Rectal smooth muscle tissue (tissue), 1 donor: ENCODE measurements around the gene TSPAN18.

Source experiments
- H3K27ac ChIP-seq: one replicate; pipeline ENCODE4 v1.7.0; 2013; ENCODE audit warnings: low read depth, low read length, inconsistent platforms
- H3K27me3 ChIP-seq: one replicate; pipeline ENCODE4 v1.7.0; 2013; ENCODE audit warnings: low read length; ENCODE audit not compliant: control insufficient read depth, insufficient read depth
- H3K36me3 ChIP-seq: one replicate; pipeline ENCODE4 v1.7.0; 2013; ENCODE audit warnings: low read length; ENCODE audit not compliant: control insufficient read depth, insufficient read depth
- H3K4me1 ChIP-seq: one replicate; pipeline ENCODE4 v1.7.0; 2013; ENCODE audit warnings: low read length; ENCODE audit not compliant: control insufficient read depth, insufficient read depth
- H3K4me3 ChIP-seq: one replicate; pipeline ENCODE4 v1.7.0; 2013; ENCODE audit warnings: low read length
- H3K9ac ChIP-seq: one replicate; pipeline ENCODE4 v1.7.0; 2013; ENCODE audit warnings: low read length

The TSPAN18 gene

DNA sequence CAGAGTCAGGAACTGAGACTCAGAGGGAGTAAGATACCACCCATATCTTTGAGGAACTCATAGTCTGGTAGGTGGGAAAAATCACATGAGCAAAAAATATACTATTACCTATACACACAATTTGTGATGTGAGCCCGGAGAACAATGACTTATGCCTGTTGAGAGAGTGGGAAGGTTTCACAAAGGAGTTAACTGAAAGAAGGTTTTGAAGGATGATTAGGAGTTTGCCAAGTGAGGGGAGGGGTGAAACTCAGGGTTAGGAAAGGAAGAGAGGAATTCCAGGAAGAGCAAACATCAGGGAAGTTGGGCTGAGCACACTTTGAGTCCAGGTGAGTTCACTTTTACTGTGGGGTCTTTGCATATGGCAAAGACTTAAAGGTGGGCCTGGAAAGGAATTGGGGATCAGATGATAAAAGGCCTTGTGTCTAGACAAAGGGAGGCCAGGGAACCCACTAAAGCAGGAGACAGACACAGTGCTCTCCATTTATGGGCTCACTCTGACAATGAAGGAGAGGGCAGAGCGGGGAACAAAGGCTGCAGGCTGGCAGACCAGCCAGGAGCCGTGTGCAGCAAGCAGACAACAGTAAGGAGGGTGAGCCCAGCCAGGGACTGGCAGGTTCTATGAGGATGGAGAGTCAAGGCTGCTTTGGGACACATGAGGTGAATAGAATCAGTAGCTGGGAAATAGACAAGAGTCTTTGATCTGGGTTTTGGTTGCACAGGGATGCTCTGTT lies 33.1 kb downstream of the TSPAN18 start:
- no peak overlapping the region for H3K9ac ChIP-seq
- H3K4me1 ChIP-seq = peaks cover 65% of the 10 kb centered on the region
- no peaks in the 10 kb centered on the region for H3K36me3 ChIP-seq
- H3K27ac ChIP-seq = peak overlapping the region; percentile 87
- H3K27me3 ChIP-seq = no peaks in the 10 kb centered on the region
- H3K4me3 ChIP-seq = no peak overlapping the region

DNA sequence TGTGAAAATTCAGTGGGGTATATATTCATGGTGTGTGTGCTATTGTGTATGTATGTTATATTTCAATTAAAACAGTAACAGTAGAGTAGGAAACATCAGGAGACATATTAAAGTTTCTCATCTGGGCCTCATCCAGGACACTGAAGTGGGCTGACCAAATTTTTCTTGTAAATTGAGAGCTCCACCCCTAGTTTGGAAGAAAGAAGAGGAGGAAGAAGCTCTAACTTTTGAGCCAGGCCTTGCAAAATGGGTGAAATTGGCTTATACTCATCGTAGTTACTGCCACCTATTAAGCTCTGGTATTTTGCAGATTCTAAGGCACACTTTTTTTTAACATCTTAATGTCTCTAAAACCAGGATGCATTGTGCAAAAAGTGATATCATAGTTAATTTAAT lies 33.7 kb downstream of the TSPAN18 start:
- Histone ChIP-seq H3K4me3 (no peak overlapping the region), H3K36me3 (no peaks in the 10 kb centered on the region), H3K27ac (peak overlapping the region; percentile 87), H3K27me3 (no peaks in the 10 kb centered on the region), H3K4me1 (peaks cover 64% of the 10 kb centered on the region), H3K9ac (no peak overlapping the region)

DNA sequence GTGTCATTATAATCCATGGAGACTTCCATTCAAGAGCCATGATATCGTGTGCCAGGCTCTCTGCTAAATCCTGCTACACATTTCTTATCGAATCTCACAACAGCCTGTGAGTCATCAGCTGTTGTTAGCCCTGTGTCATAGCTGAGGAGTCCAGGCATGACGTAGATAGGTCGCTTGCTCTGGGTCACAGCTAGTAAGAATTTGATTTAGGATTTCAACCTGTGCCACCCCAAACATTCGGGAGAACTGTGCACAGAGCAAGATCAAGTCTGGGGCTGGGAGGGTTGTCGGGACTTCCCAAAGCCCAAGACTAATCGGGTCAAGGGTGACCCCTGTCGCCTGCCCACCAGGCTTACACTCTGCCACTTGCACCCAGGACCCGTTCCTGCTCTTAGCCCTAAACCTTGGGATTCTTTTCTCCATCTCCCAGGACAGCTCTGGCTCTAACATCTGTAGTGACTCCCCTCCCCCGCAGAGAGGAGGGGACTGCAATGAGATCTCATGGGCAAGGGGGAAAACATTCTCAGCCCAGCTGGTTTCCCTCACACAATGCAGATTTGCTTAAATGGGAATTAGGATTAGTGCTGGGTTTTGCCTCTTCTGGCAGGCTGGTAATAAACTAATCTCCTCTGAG lies 34.3 kb downstream of the TSPAN18 start:
- H3K9ac ChIP-seq = no peak overlapping the region

DNA sequence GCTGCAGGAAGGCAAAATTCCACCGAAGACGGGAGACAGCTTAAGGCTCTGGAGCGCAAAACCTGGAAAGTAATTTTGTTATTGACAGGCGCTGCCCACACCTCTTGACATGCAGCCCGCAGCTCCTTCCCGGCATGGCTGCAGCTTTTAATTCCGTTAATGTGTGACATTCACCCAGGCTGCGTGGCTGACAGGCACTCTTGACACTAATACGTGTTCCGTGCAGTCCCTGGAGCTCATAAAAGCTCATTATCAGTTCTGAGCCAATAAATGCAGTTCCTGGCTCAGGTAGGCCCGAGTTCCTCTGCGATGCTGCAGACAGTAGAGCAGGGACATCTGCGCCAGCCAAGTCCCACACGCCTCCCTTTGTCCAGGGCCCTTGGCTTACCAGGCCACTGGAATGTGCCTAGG lies 34.8 kb downstream of the TSPAN18 start:
- H3K9ac ChIP-seq = no peak overlapping the region
- peaks cover 68% of the 10 kb centered on the region for H3K4me1 ChIP-seq
- H3K27ac ChIP-seq = peak overlapping the region; percentile 87
- H3K36me3 ChIP-seq = no peaks in the 10 kb centered on the region
- H3K27me3 ChIP-seq = no peaks in the 10 kb centered on the region
- no peak overlapping the region for H3K4me3 ChIP-seq

More for the DNA sequence above, 34.3 kb downstream of the TSPAN18 start:
- H3K4me3 ChIP-seq = no peak overlapping the region
- peak overlapping the region; percentile 87 for H3K27ac ChIP-seq
- no peaks in the 10 kb centered on the region for H3K27me3 ChIP-seq
- no peaks in the 10 kb centered on the region for H3K36me3 ChIP-seq
- peaks cover 65% of the 10 kb centered on the region for H3K4me1 ChIP-seq

DNA sequence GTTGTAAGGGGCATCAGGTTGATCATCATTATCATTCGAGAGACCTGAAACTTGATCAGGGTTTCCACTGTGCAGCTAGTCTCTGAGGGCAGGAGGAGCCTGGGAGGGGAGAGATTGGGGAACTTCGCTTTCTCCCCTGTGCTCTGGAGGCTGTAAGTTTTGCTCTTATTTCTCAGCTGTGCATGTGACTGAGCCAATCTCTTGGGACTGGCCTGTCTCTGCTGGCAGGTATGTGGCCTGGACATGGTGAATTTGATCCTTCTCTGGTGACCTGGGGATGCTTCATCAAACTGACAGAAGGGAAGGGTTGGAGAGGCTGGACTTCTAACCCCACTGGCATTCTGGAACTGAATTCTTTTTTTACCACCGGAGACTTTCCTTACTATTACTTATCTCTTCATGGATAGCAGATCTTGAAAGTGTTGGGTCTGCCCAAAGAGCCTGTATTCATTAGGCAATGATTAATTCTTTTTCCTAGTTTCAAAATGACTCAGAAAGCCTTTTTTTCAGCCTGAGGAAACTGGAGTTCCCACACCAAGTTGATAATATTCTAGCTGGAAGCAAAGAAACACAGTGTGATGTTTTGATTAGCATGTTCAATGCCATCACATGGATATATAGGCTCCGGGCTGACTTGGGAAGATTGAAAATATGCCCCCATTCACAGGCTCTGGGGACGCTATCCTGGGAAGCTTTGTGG lies 36.5 kb downstream of the TSPAN18 start:
- Histone ChIP-seq H3K9ac (no peak overlapping the region), H3K27ac (peak overlapping the region; percentile 81), H3K4me1 (peaks cover 77% of the 10 kb centered on the region)

DNA sequence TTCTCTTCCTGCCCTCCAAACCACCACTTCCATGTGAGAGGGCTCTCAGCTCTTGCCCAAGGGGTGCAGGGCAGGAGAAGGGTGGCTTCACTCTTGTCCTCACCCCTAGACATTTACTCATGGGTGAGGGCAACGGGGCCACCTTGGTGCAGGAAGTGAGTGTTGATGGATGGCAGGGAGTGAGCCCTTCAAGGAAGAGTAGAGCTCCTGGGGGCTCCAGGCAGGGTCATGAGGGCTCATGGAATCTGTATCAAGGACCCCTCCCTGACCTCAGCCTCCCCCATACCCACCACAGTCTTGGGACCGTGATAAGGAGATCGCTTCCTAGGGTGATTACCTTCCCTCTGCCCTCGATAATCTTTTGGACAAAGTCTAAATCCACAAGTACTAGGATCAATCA lies 37.8 kb downstream of the TSPAN18 start:
- peak overlapping the region; percentile 90 for H3K27ac ChIP-seq

More for the DNA sequence above, 36.5 kb downstream of the TSPAN18 start:
- Histone ChIP-seq H3K4me3 (no peak overlapping the region), H3K36me3 (no peaks in the 10 kb centered on the region), H3K27me3 (no peaks in the 10 kb centered on the region)

DNA sequence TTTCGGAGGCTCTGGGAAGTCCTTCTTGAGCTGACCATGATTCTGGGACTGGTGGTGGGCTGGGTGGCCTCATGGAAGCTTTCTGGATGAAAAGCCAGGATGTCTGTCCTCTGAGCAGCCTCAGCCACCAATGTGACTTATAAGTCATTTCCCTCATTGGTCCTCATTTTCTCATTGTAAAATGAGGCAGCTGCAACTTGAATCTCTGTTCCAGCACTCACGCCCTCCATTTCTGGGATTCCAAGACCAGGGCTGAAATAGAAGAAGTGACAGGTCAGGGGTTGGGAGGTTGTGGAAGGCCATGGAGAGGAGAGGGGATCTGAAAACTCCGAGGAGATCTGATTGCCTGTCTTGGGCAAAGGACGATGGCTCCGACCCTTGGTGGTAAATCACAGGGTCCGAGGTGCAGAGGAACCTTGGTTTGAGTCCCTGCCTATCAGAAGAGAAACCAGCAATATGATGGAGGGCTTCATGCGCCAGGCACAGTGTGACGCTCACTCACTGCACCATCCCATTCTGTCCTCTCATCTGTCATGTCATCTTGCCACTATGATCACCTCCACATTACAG lies 38.3 kb downstream of the TSPAN18 start:
- H3K9ac ChIP-seq = no peak overlapping the region
- H3K4me1 ChIP-seq = peaks cover 66% of the 10 kb centered on the region
- H3K36me3 ChIP-seq = no peaks in the 10 kb centered on the region
- no peak overlapping the region for H3K4me3 ChIP-seq
- peak overlapping the region; percentile 90 for H3K27ac ChIP-seq
- H3K27me3 ChIP-seq = no peaks in the 10 kb centered on the region

More for the DNA sequence above, 37.8 kb downstream of the TSPAN18 start:
- H3K4me3 ChIP-seq = no peak overlapping the region
- peaks cover 68% of the 10 kb centered on the region for H3K4me1 ChIP-seq
- H3K9ac ChIP-seq = no peak overlapping the region
- H3K36me3 ChIP-seq = no peaks in the 10 kb centered on the region
- H3K27me3 ChIP-seq = no peaks in the 10 kb centered on the region

DNA sequence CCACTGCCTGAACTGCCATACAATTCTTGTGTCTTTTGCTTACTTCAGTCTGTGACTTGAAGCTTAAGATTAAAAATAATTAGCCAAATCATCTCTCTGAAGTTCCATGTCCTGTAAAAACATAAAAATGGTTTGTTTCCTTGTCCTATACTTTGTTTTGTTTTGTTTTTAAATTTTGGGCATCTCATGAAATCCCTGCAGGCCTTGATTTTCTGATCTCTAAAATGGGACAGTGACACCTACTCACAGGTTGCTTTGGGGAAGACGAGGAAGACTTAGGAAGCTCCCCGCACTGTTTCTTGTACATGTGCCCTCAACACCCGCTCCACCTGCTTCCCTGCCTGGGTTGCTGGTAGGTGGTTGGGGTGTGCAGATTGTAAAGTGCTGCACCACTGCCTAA lies 38.9 kb downstream of the TSPAN18 start:
- Histone ChIP-seq H3K4me3 (no peak overlapping the region), H3K9ac (no peak overlapping the region), H3K36me3 (no peaks in the 10 kb centered on the region), H3K4me1 (peaks cover 65% of the 10 kb centered on the region), H3K27me3 (no peaks in the 10 kb centered on the region), H3K27ac (peak overlapping the region; percentile 90)

DNA sequence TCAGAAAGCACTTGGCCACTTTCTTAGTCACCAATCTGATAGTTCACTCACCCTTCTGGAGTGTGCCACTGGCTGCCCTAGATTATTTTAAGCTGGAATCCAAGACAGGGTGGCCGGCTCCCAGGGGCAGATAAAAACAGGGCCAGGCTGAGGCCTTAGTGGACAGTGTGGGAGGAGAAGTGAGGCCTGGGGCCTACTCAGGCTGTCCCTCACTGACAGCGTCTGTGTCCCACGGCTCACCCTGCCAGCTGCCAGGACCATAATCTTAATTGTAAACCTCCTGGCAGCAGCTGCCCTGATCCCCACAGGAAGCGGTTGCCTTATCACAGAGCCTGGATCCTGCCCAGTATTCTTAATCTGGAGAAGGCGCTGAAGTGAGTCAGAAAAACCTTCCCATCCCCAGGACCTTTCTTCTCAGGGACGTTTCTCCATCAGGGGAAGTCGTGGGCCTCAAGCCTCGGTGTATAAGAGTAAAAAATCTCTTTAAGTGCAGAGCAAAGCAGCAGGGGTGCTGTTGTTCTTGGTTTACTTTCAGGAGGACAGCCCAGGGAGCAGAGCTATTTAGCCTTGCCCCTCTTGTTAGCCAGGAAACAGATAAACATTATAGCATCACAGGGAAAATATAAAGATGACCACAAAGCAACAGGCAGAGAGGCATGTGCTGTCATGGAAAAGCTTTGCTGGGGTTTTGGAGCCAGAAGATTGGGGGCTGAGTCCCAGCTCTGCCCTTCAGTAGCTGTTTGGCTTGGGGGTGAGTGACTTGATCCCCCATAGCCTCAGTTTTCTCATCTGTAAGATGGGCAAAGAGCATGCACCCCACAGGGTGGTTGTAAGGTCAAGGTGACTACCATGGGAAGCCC lies 39.6 kb downstream of the TSPAN18 start:
- H3K4me1 ChIP-seq = peaks cover 62% of the 10 kb centered on the region
- no peak overlapping the region for H3K4me3 ChIP-seq
- peak overlapping the region; percentile 90 for H3K27ac ChIP-seq
- no peaks in the 10 kb centered on the region for H3K27me3 ChIP-seq
- no peaks in the 10 kb centered on the region for H3K36me3 ChIP-seq
- no peak overlapping the region for H3K9ac ChIP-seq

DNA sequence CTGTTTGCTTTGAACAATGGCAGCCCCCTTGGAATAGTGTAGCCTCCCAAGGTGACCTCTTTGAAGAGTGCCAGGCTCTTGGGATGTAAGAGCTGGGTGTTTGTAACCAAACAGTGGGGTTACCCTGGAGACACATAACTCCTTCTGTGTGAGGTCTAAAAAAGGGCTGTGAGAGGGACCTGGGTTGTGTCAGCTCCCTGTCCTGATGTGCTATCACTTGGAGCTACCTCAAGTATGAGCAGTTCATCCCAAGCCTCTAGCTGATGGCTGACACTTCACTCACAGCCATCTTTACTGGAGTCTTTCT lies 40.2 kb downstream of the TSPAN18 start:
- Histone ChIP-seq H3K4me3 (no peak overlapping the region), H3K27ac (peak overlapping the region; percentile 90), H3K4me1 (peaks cover 56% of the 10 kb centered on the region), H3K9ac (no peak overlapping the region), H3K27me3 (no peaks in the 10 kb centered on the region), H3K36me3 (no peaks in the 10 kb centered on the region)

DNA sequence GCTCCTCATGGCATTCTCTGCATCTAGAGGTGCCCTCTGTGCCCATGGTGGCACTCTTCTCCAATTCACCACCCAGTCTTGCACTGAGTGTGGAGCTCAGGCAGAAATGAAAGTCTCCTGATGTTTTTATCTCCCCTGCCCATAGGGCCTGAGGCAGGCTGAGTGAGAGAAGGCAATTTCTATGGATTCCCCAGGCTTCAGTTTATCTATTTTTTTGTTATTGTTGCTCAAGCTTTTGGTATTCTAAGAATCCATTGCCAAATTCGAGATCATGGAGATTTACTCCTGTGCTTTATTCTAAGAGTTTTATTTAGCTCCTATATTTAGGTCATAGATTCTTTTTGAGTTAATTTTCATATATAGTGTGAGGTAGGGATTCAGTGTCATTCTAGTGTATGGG lies 40.7 kb downstream of the TSPAN18 start:
- Histone ChIP-seq H3K4me1 (peaks cover 55% of the 10 kb centered on the region), H3K27ac (peak overlapping the region; percentile 90), H3K9ac (no peak overlapping the region), H3K27me3 (no peaks in the 10 kb centered on the region), H3K4me3 (no peak overlapping the region), H3K36me3 (no peaks in the 10 kb centered on the region)

DNA sequence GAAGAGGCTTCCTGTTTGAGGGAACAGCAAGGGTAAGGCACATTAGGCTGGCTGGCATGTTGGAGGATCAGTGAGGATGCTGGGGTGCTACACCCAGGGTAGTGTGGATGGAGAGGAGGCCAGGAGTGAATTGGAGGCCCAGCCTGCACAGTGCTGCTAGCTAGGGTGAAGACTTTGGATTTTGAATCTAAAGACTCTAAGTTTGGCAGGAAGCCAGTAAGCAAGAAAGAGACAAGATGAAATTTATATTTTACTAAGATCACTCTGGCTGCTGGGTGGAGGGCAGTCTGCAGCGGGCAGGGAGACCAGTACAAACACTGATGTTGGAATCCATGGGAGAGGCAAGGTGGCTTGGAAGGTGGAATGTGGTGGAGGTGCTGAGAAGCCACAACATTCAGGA lies 43.6 kb downstream of the TSPAN18 start:
- Histone ChIP-seq H3K36me3 (no peaks in the 10 kb centered on the region), H3K4me1 (peaks cover 50% of the 10 kb centered on the region), H3K9ac (no peak overlapping the region), H3K27ac (peak overlapping the region; percentile 45), H3K27me3 (no peaks in the 10 kb centered on the region), H3K4me3 (no peak overlapping the region)
